HG03521 (cell line): Measurements from ENCODE around the gene PODN.

Experiments
- ATAC-seq: cut with Tn5 transposase; IDR thresholded peaks from one replicate; pipeline ENCODE4 v1.9.1; 2021; ENCODE audit warnings: mild to moderate bottlenecking, moderate library complexity; ENCODE audit not compliant: unreplicated experiment

The PODN gene

GRCh38 chr1:53061859-53062707 is at the start of gene PODN:
Gene PODN (plus strand): TSS chr1:53062213. CDS start chr1:53069856, 7,643 bp downstream.
- no peak for ATAC-seq

- peak; percentile 90 for ATAC-seq
Measured at GRCh38 chr1:53014791-53015507, 47.1 kb upstream of the PODN start.

- ATAC-seq = no peak
Measured at GRCh38 chr1:53015508-53015860, 46.5 kb upstream of the PODN start.

- ATAC-seq = no peak
Measured at GRCh38 chr1:53016705-53017104, 45.3 kb upstream of the PODN start.

DNA sequence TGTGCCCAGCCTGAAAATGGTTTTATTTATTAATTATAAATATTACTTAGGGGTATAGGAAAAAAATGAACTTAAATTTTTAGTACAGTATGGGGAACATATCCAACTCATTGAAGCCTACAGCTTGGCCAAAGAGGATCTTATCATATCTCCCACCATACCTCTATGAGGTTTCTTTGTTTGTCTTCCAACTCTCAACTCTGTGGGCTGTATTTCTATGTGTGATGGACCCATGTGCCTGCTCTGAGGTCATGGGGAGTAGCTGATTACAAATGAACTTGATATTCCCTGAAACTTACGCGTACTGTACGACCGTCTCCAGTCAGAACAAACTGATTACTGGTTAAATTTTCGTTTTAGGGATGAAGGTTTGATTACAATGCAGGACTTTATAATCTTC is 41.4 kb upstream of the PODN start:
- ATAC-seq = no peak

DNA sequence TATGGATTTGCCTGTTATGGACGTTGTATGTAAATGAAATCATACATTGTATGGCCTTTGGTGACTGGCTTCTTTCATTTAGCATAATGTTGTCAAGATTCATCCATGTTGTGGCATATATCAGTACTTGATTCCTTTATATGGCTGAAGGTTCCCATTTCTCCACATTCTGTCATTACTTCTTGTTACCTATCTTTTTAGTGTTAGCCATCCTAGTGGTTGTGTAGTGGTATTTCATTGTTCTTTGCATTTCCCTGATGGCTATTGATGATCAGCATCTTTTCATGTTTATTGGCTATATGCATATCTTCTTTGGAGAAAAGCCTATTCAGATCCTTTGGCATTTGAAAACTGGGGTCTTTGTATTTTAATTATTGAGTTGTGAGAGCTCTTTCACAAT is 39.8 kb upstream of the PODN start:
- no peak for ATAC-seq

GRCh38 chr1:53023546-53023945 is 38.5 kb upstream of the PODN start:
- ATAC-seq = no peak

DNA sequence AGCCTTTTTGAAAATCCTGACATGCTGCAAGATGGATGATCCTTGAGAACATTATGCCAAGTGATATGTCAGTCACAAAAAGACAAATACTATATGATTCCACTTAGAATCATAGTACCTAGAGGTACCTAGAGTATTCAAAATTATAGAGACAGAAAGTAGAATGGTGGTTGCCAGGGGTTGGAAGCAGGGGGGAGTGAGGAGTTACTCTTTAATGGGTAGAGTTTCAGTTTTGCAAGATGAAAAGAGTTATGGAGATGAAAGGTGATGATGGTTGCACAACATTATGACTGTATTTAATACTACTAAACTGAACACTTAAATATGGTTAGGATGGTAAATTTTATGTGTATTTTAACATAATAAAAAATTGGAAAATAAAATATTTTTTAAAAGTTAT is 37.9 kb upstream of the PODN start:
- no peak for ATAC-seq

- no peak for ATAC-seq
Measured at GRCh38 chr1:53025034-53025768, 36.8 kb upstream of the PODN start.

DNA sequence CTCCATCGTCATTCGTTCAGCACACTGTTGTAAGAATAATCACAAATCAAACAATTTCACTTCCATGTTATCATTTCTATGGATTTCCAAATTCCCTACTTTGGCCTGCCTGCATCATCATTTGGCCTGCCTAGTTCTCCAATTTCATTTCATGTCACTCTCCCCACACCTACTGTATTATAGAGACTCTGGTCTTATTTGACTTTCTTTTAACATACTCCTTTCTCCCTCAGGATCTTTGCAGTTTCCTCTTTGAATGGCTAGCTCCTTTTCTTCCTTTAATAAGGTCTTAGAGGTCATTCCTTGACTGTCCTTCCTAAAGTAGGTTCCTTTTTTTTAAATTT is 36.3 kb upstream of the PODN start:
- ATAC-seq = no peak

DNA sequence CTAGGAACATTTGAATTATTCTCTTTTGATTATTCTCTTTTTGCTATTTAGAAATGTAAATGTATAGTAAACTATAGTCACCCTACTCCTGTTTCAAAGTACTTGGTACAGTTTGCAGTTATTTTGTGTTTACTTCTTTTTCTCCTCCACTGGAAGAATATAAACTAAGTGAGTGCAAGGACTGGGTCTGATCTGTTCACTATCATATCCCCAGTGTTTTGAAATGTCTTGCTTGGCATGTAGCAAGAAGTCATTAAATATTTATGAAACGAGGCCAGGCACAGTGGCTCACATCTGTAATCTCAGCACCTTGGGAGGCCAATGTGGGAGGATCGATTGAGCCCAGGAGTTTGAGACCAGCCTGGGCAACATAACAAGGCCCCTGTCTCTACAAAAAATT is 35.8 kb upstream of the PODN start:
- no peak for ATAC-seq

- no peak for ATAC-seq
Measured at GRCh38 chr1:53031732-53032131, 30.3 kb upstream of the PODN start.

DNA sequence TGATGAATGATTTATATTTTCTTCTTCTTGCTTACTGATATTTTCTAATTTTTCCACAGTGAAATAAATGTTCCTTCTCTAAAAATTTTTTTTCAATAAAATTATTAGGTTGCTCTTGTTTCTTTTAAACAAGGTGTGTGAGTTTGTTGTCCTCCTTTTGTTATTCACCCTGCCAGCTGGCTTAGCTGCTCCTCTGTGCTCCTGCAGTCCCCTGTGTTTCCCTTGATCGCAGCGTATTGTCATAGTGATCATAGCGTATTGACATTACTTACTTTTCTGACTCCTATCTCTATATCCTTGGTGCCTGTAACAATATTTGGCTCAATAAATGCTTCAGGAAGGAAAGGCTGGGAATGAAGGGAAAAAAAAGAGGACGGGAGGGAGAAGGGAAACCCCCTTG is 24.9 kb upstream of the PODN start:
- ATAC-seq = no peak

DNA sequence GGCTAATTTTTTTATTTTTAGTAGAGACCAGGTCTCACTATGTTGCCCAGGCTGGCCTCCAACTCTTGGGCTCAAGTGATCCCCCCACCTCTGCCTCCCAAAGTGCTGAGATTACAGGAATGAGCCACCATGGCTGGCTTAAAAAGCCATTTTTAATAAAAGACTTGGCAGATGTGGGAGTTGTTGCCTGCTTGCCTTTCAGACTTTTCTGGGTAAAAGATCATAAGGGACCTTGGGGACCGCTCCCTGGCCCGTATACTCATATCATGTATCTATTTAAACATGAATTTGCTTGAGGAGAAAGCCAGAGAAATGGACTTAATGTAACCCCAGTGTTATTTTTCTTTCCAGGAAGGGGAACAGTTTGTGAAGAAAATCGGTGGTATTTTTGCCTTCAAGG is 23.4 kb upstream of the PODN start:
- no peak for ATAC-seq

- ATAC-seq = no peak
Measured at GRCh38 chr1:53043271-53043670, 18.7 kb upstream of the PODN start.

- ATAC-seq = no peak
Measured at GRCh38 chr1:53044926-53045325, 17.1 kb upstream of the PODN start.

GRCh38 chr1:53046930-53047329 is 15.1 kb upstream of the PODN start:
- ATAC-seq = no peak

DNA sequence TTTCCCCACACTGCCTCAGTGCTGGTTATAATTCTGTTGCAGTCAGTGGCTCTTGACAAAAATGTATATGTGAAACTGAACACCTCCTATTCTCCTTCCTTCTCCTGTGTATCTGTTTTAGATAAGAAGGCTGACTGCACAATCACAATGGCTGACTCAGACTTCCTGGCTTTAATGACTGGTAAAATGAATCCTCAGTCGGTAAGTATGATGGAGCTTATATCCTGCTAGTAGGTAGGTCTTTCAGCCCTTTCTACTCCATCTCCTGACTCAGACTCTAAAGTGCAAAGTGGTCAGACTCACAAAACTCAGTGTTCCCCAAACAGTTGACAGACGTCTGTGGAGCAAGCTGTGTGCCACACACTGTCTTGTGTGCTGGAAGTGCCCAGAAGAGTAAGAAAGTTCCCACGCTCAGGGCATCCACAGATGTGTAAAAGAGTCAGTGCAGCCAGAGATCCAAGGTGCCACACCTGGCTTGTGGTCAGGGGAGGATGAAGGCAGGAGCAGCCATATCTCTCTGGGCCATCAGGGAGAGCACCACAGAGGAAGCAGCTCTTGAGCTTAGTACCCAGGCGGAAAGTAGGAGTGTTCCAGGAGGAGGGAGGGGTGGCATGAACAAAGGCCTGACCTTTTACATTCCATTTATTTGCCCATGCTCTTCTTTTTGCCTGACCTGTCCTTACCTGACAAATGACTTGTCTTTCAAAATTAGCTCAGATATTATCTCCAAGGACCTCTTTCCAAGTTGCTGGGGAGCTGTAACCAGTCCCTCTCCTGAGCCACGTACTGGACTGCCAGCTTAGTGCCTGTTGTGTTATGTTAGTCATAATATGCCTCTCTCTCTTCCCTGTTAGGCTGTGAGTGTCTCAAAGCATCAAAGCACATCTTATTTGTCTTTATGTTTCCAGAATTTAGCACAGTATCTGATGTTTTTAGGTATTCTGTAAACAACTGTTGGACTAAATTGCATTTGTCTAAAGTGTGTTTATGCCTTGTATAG is 14.0 kb upstream of the PODN start:
- no peak for ATAC-seq

DNA sequence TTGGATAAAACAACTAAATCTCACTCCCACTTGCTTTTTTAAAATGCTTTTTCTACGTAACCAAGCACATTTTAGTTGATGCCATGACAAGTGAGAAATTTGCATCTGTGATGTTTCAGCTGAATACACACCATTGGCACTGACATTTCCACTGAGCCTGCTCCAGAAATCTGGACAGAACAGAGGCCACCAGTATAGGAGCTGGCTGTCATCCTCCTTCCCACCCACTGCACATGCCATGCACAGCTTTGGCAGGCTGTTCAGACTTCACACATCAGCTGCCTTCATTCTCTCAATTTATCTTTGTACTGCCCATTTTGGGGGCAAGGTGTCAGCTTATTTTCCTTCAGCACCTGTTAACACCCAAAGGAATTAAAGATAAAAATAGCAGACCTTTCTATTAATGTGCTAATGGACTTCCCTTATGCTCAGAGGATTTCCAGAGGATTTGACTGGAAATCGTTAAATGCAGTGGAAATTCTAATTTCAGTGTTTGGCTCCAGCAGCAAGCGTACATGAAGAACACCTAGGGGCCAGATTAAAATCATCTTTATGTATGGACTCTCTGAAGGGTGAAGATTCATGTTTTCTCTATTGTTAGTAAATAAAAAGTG is 12.9 kb upstream of the PODN start:
- no peak for ATAC-seq

DNA sequence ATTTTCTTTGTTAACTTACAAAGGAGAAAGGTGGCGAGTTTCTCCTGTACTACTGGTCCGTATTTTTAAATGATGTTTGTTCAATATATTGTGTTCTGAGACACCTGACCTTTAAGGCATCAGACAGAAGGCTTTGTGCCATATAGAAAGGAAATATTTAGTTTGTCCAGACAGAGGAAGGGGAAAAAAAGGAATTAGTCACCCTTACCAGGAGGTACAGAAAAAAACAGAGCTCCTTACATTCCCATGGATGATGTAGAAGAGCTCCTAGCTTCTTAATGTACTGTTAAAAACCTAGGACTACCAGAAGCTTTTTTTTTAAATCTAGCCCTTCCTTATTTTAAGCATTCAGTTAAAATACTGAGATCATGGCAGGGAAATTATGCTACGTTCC is 12.4 kb upstream of the PODN start:
- ATAC-seq = no peak
